Stimulated activated CD8-positive, alpha-beta memory T cell treated with anti-CD3 and anti-CD28 coated beads, Interleukin-2, amount 100 ng/mL, for 48 hours (primary cell): ENCODE data around the gene FN3K.

Experiments used
- DNase-seq, 2 donors: peaks; one replicate each; pipeline ENCODE4 v3.0.0-alpha.2; 2020; ENCODE audit warnings: low read depth in 2 of 2

The FN3K gene

DNA sequence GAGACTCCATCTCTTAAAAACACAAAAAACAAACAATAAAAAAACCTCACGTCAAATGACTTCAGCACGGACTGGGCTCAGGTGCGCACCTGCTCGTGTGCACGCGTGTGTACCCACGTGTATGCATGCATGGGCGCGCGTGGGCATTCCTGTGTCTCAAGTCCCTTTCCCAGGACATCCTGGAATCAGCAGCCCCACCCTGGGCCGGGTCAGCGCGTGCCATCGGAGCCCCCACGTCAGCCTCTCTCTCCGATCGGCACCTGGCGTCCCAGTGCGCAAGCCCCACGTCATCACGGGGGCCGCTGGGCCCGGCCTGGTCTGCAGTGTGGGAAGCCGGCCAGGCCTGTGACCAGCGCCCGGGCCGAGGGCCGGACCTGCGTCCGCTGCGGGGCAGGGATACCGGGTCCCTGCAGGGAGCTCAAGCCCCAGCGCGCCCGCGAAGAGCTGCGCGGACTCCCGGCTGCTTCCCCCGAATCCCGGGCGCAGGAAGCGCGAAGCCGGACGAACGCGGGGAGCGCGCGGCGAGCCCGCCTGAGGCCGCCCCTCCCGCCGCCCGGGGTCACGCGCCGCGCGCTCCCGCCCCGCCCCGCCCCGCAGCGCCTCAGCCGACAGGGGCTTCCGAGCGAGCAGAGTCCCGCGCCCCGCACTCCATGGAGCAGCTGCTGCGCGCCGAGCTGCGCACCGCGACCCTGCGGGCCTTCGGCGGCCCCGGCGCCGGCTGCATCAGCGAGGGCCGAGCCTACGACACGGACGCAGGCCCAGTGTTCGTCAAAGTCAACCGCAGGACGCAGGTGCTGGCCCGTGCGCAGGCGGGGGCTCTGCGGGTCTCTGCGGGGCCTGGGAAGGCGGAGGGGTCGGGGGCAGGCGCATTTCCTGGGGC lies at the start of gene FN3K:
Gene FN3K, plus strand, starts transcription at position 629 of the 880 bp plus-strand sequence. Its CDS starts 22 bp downstream, at position 651.
- peak in 1 of 2 donors; percentile 12 for DNase-seq

DNA sequence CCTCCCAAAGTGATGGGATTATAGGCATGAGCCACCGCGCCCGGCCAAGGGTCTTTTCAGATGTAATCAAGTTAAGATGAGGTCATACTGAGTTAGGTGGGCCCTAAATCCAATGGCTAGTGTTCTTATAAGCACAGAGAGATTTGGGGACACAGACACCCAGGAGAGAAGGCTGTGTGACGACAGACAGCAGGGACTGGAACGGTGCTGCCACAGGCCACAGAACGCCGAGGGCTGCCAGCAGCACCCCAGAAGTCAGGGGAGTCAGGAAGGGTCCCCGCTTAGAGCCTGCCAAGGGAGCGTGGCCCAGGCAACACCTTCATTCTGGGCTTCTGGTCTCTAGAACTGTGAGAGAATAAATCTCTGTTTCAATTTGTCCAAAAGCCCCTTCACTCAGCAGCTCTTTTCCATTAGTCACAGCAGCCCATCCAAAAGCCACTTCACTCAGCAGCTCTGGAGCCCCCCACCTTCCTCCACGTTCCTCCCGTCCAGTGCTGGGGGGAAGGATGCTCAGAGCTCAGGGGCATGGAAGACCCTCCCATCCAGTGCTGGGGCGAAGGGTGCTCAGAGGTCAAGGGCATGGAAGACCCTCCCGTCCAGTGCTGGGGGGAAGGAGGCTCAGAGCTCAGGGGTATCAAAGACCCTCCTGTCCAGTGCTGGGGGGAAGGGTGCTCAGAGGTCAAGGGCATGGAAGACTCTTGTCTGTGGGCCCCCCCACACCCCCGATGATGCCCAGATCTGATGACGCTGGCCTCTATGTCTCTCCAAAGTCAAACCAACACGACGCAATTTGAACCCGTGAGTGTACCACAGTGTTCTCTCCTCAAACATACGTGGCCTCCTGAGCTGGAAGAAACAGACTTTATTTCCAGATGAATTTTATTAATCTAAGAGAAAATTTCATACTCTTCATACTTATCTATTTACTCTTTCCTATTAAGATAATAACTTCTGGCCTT lies 48.8 kb upstream of the FN3K start:
- no peak for DNase-seq

DNA sequence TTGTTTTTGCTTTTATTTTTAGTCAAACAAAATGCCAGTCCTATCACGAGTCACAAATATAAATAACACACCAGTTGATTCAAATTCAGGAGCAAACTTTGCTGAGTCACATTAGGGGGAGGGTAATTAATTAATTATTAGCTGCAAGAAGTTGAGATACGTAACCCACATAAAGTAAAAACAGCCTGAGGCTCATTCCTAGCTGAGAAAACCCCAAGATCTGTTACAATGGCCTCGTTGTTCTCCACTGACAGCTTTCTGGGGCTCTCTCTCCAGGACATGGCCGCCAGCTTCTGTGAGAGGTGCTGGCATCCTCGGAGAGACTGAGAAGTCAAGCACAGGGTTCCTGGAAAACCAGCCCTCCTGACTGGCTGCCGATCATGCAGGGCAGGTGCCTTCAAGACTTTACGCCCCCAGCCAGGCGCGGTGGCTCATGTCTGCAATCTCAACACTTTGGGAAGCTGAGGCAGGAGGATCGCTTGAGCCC lies 48.0 kb upstream of the FN3K start:
- DNase-seq: no peak

GRCh38 chr17:82687871-82688270 lies 47.5 kb upstream of the FN3K start:
- DNase-seq: no peak

- no peak for DNase-seq
Observed at GRCh38 chr17:82689077-82689476, 46.3 kb upstream of the FN3K start.

DNA sequence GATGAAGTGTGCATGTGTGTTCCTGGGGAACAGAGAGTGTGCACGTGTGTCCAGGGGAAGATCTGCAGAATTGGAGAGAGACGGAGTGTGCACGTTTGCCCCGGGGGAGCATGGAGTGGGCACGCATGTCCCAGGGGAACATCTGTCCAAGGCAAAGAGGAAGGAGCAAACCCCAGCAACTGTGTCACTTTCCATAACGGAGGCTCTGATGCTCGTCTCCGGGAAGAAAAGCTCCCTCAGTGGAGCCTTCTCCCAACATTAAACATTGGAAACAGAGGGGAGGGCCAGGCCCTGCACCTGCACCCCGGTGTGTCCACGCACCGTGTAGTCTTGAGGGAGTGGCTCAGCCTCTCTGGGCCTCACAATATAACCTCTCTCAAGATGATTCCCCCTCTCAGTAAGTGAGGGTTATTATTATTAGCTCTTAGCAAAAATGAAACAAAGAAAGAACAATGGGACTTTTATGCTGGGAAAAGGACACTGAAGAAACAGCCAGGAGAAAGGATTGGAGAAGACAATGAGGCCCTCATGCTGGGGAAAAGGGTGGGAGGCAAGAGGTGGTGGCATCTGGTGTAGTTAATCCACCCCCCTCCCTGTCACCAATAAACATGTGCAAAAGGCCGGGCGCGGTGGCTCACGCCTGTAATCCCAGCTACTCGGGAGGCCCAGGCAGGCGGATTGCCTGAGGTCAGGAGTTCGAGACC lies 44.5 kb upstream of the FN3K start:
- no peak for DNase-seq

DNA sequence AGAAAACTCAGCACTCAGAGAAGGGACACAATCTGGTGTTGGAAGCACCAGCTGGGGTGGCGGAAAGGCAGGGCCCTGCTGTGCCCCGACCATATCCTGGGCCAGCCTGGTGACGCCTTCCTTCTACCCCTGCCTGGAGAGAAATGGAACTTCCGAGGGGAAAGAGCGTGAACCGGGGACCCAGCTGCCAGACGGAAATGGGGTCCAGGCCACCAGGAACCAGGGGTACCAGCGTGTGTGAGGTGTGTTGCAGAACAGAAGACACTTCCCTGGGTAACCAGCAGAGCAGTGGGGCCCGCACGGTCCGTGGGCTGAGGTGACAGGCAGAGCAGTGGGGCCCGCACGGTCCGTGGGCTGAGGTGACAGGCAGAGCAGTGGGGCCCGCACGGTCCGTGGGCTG lies 43.7 kb upstream of the FN3K start:
- no peak for DNase-seq

DNA sequence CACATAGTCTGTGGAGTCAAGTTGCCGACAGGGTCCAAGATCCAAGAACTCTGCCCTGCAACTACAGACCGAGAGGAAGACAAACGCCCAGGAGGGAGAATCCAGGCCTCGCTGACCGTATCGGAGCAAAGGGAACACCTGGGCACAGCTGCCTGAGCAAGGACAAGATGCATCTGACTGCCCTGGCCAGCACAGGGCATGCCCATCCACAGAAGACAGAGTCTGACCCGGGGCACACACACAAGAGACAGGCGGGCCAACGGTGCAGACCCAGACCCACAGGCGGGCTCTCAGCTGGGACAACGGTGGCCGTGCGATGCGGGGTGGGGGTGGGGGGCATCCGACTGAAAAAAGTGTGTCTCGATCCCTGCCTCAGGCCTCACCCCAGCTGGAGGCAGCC lies 43.1 kb upstream of the FN3K start:
- DNase-seq: no peak

DNA sequence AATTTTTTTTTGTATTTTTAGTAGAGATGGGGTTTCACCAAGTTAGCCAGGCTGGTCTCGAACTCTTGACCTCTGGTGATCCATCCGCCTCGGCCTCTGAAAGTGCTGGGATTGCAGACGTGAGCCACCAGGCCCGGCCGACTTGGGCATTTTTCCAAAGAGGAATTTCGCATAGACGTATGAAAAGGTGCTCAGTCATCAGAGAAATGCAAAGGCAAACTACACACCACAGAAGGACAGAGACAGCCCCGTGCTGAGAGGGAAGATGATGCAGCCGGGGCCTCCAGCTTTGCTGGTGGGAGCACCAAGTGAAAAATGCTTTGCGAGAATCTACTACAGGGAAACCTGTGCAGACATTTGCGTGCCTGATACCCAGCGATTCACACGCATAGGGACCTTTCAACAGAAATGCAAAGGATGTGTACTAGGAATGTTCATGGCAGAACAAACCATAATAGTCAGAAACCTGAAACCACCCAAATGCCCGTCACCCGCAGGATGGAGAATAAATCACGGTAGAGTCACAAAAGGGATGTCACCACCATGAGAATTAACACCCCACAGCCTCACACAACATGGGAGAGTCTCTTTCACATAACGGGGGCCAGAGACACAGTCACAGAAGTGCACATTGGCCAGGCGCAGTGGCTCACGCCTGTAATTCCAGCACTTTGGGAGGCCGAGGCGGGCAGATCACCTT lies 42.1 kb upstream of the FN3K start:
- DNase-seq: no peak

DNA sequence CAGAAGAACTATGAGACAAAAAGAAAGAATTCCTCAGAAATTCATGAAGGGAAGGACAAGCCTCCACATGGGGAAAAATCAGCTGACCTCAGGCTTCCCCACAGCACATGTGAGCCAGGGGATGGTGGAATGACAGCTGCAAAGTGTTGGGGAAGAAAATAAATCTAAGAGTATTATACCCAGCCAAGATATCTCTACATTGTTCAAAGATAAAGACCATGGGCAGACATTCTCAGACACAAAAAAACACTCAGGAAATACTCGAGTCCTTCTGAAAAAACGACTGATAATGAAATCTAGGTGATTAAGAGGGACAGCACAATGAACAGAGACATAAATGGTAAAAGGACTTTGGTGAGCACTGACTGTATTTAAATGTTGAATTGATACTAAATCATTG lies 40.8 kb upstream of the FN3K start:
- no peak for DNase-seq

DNA sequence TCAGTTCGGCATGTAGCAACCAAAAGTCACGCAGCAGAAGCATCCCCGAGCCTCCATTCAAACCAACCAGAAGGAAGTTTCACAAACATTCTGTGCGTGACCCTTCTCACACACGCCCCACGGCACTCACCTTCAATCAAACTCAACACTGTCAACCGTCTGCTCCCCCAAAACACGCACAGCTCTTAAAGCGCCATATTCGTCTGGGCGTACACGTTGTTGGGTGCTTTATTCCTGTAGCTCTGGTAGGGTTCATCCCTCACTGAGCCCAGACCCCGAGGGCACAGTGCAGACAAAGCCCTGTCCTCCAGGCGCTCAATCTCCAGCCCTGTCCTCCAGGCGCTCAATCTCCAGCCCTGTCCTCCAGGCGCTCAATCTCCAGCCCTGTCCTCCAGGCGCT lies 39.2 kb upstream of the FN3K start:
- no peak for DNase-seq

- no peak for DNase-seq
Observed at GRCh38 chr17:82696916-82697807, 38.3 kb upstream of the FN3K start.

GRCh38 chr17:82697808-82698064 lies 37.7 kb upstream of the FN3K start:
- no peak for DNase-seq

GRCh38 chr17:82698065-82698973 lies 37.1 kb upstream of the FN3K start, which contains the start of gene RAB40B:
Gene RAB40B (minus strand): TSS chr17:82698698. CDS start chr17:82698596, 102 bp downstream.
- DNase-seq: peak; percentile 96 to 98

- DNase-seq: no peak
Observed at GRCh38 chr17:82698974-82699442, 36.4 kb upstream of the FN3K start.

- DNase-seq: no peak
Observed at GRCh38 chr17:82699551-82699950, 35.9 kb upstream of the FN3K start.

DNA sequence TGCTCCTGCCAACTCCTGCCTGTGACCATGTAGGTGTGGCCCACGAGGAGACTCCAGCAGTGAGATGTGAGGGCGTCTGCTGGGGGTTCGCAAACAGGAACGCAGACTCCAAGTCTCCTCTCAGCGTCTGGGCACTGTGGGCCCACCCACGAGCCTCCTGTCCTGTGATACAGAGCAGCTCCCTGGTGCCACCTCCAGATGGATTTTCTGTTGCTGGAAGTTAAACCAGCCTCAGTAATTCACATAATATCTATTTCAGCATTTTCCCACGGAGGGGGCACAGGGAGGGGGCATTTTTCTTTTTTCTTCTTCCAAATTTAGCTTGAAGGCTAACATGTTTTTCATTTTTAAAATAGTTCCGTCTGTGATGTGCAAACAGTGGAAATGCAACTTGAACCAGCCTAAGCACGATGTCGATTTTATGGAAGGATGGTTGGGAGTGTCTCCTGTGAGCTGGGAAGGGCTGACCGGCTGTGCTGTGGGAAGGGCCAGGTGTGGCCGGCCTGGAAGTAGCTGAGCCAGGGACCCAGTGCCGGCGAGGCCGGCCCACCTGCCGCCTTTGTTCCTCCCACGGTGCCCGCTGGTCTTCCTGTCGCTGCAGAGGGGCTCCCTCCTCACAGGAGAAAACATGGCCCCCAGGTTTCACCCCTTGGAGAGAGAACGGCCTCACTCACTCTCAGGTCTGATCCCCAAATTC lies 33.0 kb upstream of the FN3K start:
- DNase-seq: no peak

GRCh38 chr17:82703036-82703745 lies 32.2 kb upstream of the FN3K start:
- DNase-seq: no peak
